A549 (cell line): ENCODE data around the gene OTOG. TPM values are rescaled to one million over a fixed set of nuclear protein-coding genes. Genes with fewer than 3 reads are reported as not detected.

ENCODE experiments used
- ATAC-seq, 2 experiments: fragments of 200-7000 bp in 1 of 2; fragments of >200 bp in 1 of 2; cut with Nextera tagmentation in 1 of 2; cut with Tn5 transposase in 1 of 2; 3 replicates each; pipeline versions ENCODE4 v1.8.0 to v1.9.1; 2018 to 2020; ENCODE audit warnings: mild to moderate bottlenecking in 1 of 2, moderate library complexity in 1 of 2
- CTCF ChIA-PET: fragments of 300-600 bp; sonication (Branson Sonifier 250); formaldehyde crosslinking; extraction: SDS; loops from one replicate; lab custom pipeline; 2021; ENCODE audit warnings: antibody characterized with exemption, inconsistent platforms; lab: Yijun Ruan, JAX
- POLR2A ChIA-PET: fragments of 350-600 bp; formaldehyde crosslinking; extraction: SDS; loops from one replicate; lab custom pipeline; 2021; ENCODE audit warnings: antibody characterized with exemption, inconsistent platforms; lab: Yijun Ruan, JAX
- DNase-seq, 2 experiments: peaks; one replicate each; pipeline versions ENCODE4 v3.0.0 to v3.0.0-alpha.2; 2011 to 2016; ENCODE audit warnings: low read depth in 1 of 2, low spot score in 1 of 2
- FAIRE-seq: peaks from 2 replicates; lab custom pipeline; 2011; peaks lifted over from hg19 to GRCh38; lab: Jason Lieb, UNC
- H3K27ac ChIP-seq, 2 experiments: fragments of >200 bp; sonication (Bioruptor Twin); formaldehyde crosslinking; 3 replicates each; pipeline ENCODE4 v1.5.1; 2016 to 2017
- H3K4me1 ChIP-seq: fragments of >200 bp; sonication (Bioruptor Twin); formaldehyde crosslinking; 3 replicates; pipeline ENCODE4 v1.6.1; 2016
- H3K4me2 ChIP-seq: fragments of >200 bp; sonication (Bioruptor Twin); formaldehyde crosslinking; 3 replicates; pipeline ENCODE4 v1.6.1; 2016
- H3K4me3 ChIP-seq: fragments of >200 bp; sonication (Bioruptor Twin); formaldehyde crosslinking; 3 replicates; pipeline ENCODE4 v1.5.1; 2016
- H3K9me3 ChIP-seq: fragments of >200 bp; sonication (Bioruptor Twin); formaldehyde crosslinking; 3 replicates; pipeline ENCODE4 v1.6.1; 2016
- BHLHE40 ChIP-seq: IDR thresholded peaks from 2 replicates; pipeline ENCODE4 v1.6.1; 2012; ENCODE audit warnings: low read depth, low read length, inconsistent platforms
- CBX2 ChIP-seq: fragments of 200-600 bp; sonication (generic); IDR thresholded peaks from 2 replicates; pipeline ENCODE4 v1.6.1; 2016; ENCODE audit warnings: low read depth, mild to moderate bottlenecking, borderline replicate concordance
- EHF ChIP-seq: fragments of 250-450 bp; sonication (Bioruptor Pico); IDR thresholded peaks from 2 replicates; pipeline ENCODE4 v1.5.0; 2020; ENCODE audit warnings: mild to moderate bottlenecking
- FOXS1 ChIP-seq: fragments of 250-450 bp; sonication (Bioruptor Pico); IDR thresholded peaks from 2 replicates; pipeline ENCODE4 v1.5.0; 2020; ENCODE audit warnings: mild to moderate bottlenecking, moderate library complexity
- GATA3 ChIP-seq: IDR thresholded peaks from 2 replicates; pipeline ENCODE4 v1.6.1; 2012; ENCODE audit warnings: borderline replicate concordance
- HEYL ChIP-seq: fragments of 250-450 bp; sonication (Bioruptor Pico); IDR thresholded peaks from 2 replicates; pipeline ENCODE4 v1.8.0; 2021; ENCODE audit warnings: mild to moderate bottlenecking, moderate library complexity
- HOXB13 ChIP-seq: fragments of 250-450 bp; sonication (Bioruptor Pico); IDR thresholded peaks from 2 replicates; pipeline ENCODE4 v1.5.0; 2020; ENCODE audit warnings: low read depth, mild to moderate bottlenecking, moderate library complexity
- KDM5A ChIP-seq: fragments of 200-600 bp; sonication (generic); IDR thresholded peaks from 2 replicates; pipeline ENCODE4 v1.6.1; 2016; ENCODE audit warnings: antibody characterized with exemption, mild to moderate bottlenecking
- MAZ ChIP-seq: fragments of 150-350 bp; IDR thresholded peaks from 2 replicates; pipeline ENCODE4 v1.6.1; 2014; ENCODE audit warnings: antibody characterized with exemption, low read depth, low read length, borderline replicate concordance
- PHF8 ChIP-seq: fragments of 200-600 bp; sonication (generic); IDR thresholded peaks from 2 replicates; pipeline ENCODE4 v1.6.1; 2016; ENCODE audit warnings: low read depth, mild to moderate bottlenecking, antibody characterized with exemption, moderate library complexity, borderline replicate concordance
- RAD21 ChIP-seq, 2 experiments: fragments of >200 bp in 1 of 2; sonication (Bioruptor Twin) in 1 of 2; formaldehyde crosslinking in 1 of 2; IDR thresholded peaks in 1 of 2; conservative IDR thresholded peaks in 1 of 2; 2 replicates in 1 of 2; 3 replicates in 1 of 2; pipeline ENCODE4 v1.6.1; 2012 to 2018; ENCODE audit warnings: inconsistent platforms in 1 of 2
- RNF2 ChIP-seq: fragments of 200-600 bp; sonication (generic); IDR thresholded peaks from 2 replicates; pipeline ENCODE4 v1.6.1; 2016; ENCODE audit warnings: low read depth, mild to moderate bottlenecking, antibody characterized with exemption, moderate library complexity, borderline replicate concordance
- TFCP2L1 ChIP-seq: fragments of 250-450 bp; sonication (Bioruptor Pico); IDR thresholded peaks from 2 replicates; pipeline ENCODE4 v1.5.0; 2021; ENCODE audit warnings: mild to moderate bottlenecking
- TP53 ChIP-seq: fragments of 250-450 bp; sonication (Bioruptor Pico); IDR thresholded peaks from 2 replicates; pipeline ENCODE4 v1.5.0; 2021; ENCODE audit warnings: mild to moderate bottlenecking, moderate library complexity
- WGBS: methylation state at CpG from one replicate; pipeline ENCODE4 v1.1.6; 2017; ENCODE audit errors: missing lambda C conversion rate; 5-methylcytosine and 5-hydroxymethylcytosine counted together
- polyA plus RNA-seq, 4 experiments: library from polyadenylated mRNA; depleted of rRNA in 3 of 4; stranded (reverse); fragments of >200 nt; fragmentation: RNase III in 1 of 4; extraction: RNeasy Plus Mini Kit Qiagen cat#74134 plus additional on column Dnase treatment in 1 of 4; gene quantifications; 2 replicates in 3 of 4; 3 replicates in 1 of 4; pipeline ENCODE4 v1.2.3, GENCODE V29; 2011 to 2017
- TF ChIP-seq, protein P1 (sequence below): fragments of 200-600 bp; sonication (generic); IDR thresholded peaks from 2 replicates; pipeline ENCODE4 v1.6.1; 2016; ENCODE audit warnings: antibody characterized with exemption, mild to moderate bottlenecking, moderate library complexity
- TF ChIP-seq, protein P2 (sequence below): fragments of >200 bp; sonication (Bioruptor Twin); formaldehyde crosslinking; IDR thresholded peaks from 2 replicates; pipeline ENCODE4 v1.6.1; 2016
- TF ChIP-seq, protein P3 (sequence below): IDR thresholded peaks from 2 replicates; pipeline ENCODE4 v1.6.1; 2012
- TF ChIP-seq, protein P4 (sequence below): fragments of 150-350 bp; IDR thresholded peaks from 2 replicates; pipeline ENCODE4 v1.6.1; 2014; ENCODE audit warnings: low read depth, mild to moderate bottlenecking, low read length
- TF ChIP-seq, protein P5 (sequence below): fragments of 250-450 bp; sonication (Bioruptor Pico); IDR thresholded peaks from 2 replicates; pipeline ENCODE4 v1.5.0; 2020; ENCODE audit warnings: low read depth, mild to moderate bottlenecking, moderate library complexity
- TF ChIP-seq, protein P6 (sequence below): fragments of 450-650 bp; IDR thresholded peaks from 2 replicates; pipeline ENCODE4 v1.6.1; 2014; ENCODE audit warnings: antibody characterized with exemption

The OTOG gene
- polyA plus RNA-seq, 2 of the 4 experiments (the other 2 are of a cell fraction): not detected

DNA sequence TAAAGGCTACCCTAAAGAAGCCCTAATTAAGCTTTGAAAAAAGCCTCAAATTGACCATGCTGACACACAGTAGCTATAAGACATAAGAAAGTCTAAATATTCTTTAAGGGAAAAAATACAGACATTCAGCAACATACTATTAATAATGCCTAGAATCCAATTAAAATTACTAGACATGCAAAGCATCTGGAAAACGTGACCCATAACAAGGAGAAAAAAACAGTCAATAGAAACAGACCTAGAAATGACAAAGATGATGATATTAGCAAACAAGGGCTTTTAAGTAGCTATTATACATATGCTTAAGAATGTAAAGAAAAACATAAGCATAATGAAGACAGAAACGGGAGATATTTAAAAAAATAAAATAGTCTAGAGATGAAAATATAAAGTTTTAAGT is 108.6 kb downstream of the OTOG start:
- peaks cover 24% of the 10 kb centered on the region for H3K9me3 ChIP-seq
- no peak for TF ChIP-seq PHF8
- TF ChIP-seq, protein P1, sequence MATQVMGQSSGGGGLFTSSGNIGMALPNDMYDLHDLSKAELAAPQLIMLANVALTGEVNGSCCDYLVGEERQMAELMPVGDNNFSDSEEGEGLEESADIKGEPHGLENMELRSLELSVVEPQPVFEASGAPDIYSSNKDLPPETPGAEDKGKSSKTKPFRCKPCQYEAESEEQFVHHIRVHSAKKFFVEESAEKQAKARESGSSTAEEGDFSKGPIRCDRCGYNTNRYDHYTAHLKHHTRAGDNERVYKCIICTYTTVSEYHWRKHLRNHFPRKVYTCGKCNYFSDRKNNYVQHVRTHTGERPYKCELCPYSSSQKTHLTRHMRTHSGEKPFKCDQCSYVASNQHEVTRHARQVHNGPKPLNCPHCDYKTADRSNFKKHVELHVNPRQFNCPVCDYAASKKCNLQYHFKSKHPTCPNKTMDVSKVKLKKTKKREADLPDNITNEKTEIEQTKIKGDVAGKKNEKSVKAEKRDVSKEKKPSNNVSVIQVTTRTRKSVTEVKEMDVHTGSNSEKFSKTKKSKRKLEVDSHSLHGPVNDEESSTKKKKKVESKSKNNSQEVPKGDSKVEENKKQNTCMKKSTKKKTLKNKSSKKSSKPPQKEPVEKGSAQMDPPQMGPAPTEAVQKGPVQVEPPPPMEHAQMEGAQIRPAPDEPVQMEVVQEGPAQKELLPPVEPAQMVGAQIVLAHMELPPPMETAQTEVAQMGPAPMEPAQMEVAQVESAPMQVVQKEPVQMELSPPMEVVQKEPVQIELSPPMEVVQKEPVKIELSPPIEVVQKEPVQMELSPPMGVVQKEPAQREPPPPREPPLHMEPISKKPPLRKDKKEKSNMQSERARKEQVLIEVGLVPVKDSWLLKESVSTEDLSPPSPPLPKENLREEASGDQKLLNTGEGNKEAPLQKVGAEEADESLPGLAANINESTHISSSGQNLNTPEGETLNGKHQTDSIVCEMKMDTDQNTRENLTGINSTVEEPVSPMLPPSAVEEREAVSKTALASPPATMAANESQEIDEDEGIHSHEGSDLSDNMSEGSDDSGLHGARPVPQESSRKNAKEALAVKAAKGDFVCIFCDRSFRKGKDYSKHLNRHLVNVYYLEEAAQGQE: no peak
- TF ChIP-seq, protein P2, sequence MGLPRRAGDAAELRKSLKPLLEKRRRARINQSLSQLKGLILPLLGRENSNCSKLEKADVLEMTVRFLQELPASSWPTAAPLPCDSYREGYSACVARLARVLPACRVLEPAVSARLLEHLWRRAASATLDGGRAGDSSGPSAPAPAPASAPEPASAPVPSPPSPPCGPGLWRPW: no peak
- WGBS: 3% methylated on average over 2 of the region's 2 CpGs
- no peak overlapping the region for H3K27ac ChIP-seq
- ChIA-PET POLR2A (no interaction called here), CTCF (interaction anchor here (0.8 to 1.6 kb wide), 2 partner anchors 13 to 323 kb away, joined by 3 to 4 read pairs; no protein-coding TSS in a partner anchor)
- no peaks in the 10 kb centered on the region for H3K4me1 ChIP-seq
- DNase-seq (no peak), FAIRE-seq (no peak), ATAC-seq (no peak)
- no peak overlapping the region for H3K4me2 ChIP-seq
- no peak overlapping the region for H3K4me3 ChIP-seq

DNA sequence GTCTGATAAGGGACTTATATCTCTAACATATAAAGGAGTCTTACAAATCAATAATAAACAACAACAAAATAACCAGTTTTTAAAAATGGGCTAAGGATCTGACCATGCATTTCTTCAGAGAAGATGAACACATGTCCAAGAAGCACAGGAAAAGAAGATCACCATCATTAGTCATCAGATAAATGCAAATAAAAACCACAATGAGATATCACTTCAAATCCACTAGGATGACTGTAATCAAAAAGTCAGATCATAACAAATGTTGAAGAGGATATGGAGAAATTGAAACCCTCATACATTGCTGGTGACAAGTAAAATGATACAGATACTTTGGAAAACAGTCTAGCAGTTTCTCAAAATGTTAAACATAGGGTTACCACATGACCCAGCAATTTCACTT is 111.2 kb downstream of the OTOG start:
- FAIRE-seq: no peak
- ATAC-seq: no peak
- Histone ChIP-seq H3K4me1 (no peaks in the 10 kb centered on the region), H3K4me3 (no peak overlapping the region), H3K9me3 (peaks cover 24% of the 10 kb centered on the region), H3K27ac (no peak overlapping the region), H3K4me2 (no peak overlapping the region)
- CTCF ChIA-PET: interaction anchor here (1.0 kb wide), 1 partner anchor 24 kb away, joined by 3 read pairs; no protein-coding TSS in a partner anchor
- TF ChIP-seq HOXB13 (CRISPR knock-in tag): no peak
- TF ChIP-seq, protein P3, sequence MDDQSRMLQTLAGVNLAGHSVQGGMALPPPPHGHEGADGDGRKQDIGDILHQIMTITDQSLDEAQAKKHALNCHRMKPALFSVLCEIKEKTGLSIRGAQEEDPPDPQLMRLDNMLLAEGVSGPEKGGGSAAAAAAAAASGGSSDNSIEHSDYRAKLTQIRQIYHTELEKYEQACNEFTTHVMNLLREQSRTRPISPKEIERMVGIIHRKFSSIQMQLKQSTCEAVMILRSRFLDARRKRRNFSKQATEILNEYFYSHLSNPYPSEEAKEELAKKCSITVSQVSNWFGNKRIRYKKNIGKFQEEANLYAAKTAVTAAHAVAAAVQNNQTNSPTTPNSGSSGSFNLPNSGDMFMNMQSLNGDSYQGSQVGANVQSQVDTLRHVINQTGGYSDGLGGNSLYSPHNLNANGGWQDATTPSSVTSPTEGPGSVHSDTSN: no peak
- no peak for TF ChIP-seq RAD21 (conservative IDR thresholded peaks at IDR 0.05 in 1 of 2, IDR thresholded peaks at IDR 0.05 in 1 of 2)
- no peak for TF ChIP-seq BHLHE40
- no peak for TF ChIP-seq FOXS1
- no peak for TF ChIP-seq TFCP2L1 (CRISPR knock-in tag)
- TF ChIP-seq, protein P4, sequence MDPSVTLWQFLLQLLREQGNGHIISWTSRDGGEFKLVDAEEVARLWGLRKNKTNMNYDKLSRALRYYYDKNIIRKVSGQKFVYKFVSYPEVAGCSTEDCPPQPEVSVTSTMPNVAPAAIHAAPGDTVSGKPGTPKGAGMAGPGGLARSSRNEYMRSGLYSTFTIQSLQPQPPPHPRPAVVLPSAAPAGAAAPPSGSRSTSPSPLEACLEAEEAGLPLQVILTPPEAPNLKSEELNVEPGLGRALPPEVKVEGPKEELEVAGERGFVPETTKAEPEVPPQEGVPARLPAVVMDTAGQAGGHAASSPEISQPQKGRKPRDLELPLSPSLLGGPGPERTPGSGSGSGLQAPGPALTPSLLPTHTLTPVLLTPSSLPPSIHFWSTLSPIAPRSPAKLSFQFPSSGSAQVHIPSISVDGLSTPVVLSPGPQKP: no peak
- TF ChIP-seq CBX2: no peak
- no peak for TF ChIP-seq EHF (CRISPR knock-in tag)
- TF ChIP-seq, protein P5, sequence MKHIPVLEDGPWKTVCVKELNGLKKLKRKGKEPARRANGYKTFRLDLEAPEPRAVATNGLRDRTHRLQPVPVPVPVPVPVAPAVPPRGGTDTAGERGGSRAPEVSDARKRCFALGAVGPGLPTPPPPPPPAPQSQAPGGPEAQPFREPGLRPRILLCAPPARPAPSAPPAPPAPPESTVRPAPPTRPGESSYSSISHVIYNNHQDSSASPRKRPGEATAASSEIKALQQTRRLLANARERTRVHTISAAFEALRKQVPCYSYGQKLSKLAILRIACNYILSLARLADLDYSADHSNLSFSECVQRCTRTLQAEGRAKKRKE: no peak
- TF ChIP-seq RNF2: no peak
- TF ChIP-seq, protein P6, sequence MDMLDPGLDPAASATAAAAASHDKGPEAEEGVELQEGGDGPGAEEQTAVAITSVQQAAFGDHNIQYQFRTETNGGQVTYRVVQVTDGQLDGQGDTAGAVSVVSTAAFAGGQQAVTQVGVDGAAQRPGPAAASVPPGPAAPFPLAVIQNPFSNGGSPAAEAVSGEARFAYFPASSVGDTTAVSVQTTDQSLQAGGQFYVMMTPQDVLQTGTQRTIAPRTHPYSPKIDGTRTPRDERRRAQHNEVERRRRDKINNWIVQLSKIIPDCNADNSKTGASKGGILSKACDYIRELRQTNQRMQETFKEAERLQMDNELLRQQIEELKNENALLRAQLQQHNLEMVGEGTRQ: no peak
- no peak for TF ChIP-seq TP53 (CRISPR knock-in tag)
- TF ChIP-seq HEYL: no peak
- TF ChIP-seq GATA3: no peak
- TF ChIP-seq MAZ: no peak
- TF ChIP-seq KDM5A: no peak
- POLR2A ChIA-PET: no interaction called here
- DNase-seq: no peak
